Ascending aorta (tissue), 2 donors: ENCODE measurements around the gene PYHIN1. TPM values are rescaled to one million over a fixed set of nuclear protein-coding genes. Genes with fewer than 3 reads are reported as not detected.

Experiments
- DNase-seq, 2 donors: peaks; one replicate each; pipeline ENCODE4 v3.0.0-alpha.2; 2019; ENCODE audit warnings: low spot score in 2 of 2
- H3K27ac ChIP-seq, 2 donors: fragments of 200-600 bp; sonication (generic); one replicate each; pipeline ENCODE4 v1.5.1; 2016 to 2017; ENCODE audit warnings: mild to moderate bottlenecking in 1 of 2
- H3K27me3 ChIP-seq: fragments of 200-600 bp; sonication (generic); one replicate; pipeline ENCODE4 v1.5.1; 2017
- H3K36me3 ChIP-seq, 2 donors: fragments of 200-600 bp; sonication (generic); one replicate each; pipeline ENCODE4 v1.5.1; 2016
- H3K4me1 ChIP-seq, 2 donors: fragments of 200-600 bp; sonication (generic); one replicate each; pipeline ENCODE4 v1.5.1; 2016 to 2017; ENCODE audit warnings: mild to moderate bottlenecking in 1 of 2
- H3K4me3 ChIP-seq, 2 donors: fragments of 200-600 bp; sonication (generic); one replicate each; pipeline ENCODE4 v1.5.1; 2016 to 2017; ENCODE audit warnings: mild to moderate bottlenecking in 1 of 2
- H3K9me3 ChIP-seq, 2 donors: fragments of 200-600 bp; sonication (generic); one replicate each; pipeline ENCODE4 v1.5.1; 2016
- intact Hi-C: fragments of 100-400 bp; cut with DNase I; formaldehyde crosslinking; loops from one replicate; pipeline ENCODE4 v1.15.1; 2023
- total RNA-seq: library from RNA; depleted of rRNA; stranded (reverse); fragments of >200 nt; gene quantifications from one replicate; pipeline ENCODE4 v1.1.0, GENCODE V29; 2016
- TF ChIP-seq, protein P1 (sequence below), 3 experiments: fragments of 200-600 bp in 2 of 3; fragments of 450-650 bp in 1 of 3; sonication (generic) in 2 of 3; IDR thresholded peaks; one replicate each; pipeline ENCODE4 v1.5.1; 2016 to 2019; ENCODE audit warnings: antibody characterized with exemption in 3 of 3, mild to moderate bottlenecking in 1 of 3, moderate library complexity in 1 of 3

Gene PYHIN1
- total RNA-seq, 1 donor from 2014 or later, result 2.8 TPM

DNA sequence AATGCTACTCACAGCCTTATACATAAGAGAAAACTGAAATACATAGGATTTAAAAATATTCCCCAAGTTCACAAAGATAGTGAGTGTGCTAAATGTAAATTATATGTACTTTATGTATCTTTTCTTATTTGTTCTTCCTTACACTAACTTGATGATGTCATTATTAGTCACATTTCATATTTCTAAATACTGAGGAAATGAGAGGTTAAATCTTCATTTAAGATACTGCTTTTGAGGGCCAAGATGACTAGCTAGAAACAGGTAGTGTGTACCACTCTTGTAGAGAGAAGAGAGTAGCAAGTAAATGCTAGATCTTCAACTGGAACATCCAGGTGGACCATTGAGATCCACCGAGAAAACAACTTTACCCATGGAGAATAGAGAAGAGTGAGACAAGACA, 29.8 kb downstream of the PYHIN1 start:
- Histone ChIP-seq H3K9me3 (no peaks in the 10 kb centered on the region), H3K4me1 (no peaks in the 10 kb centered on the region), H3K27ac (no peak overlapping the region), H3K4me3 (no peak overlapping the region), H3K36me3 (no peaks in the 10 kb centered on the region), H3K27me3 (no peaks in the 10 kb centered on the region)
- TF ChIP-seq, protein P1, sequence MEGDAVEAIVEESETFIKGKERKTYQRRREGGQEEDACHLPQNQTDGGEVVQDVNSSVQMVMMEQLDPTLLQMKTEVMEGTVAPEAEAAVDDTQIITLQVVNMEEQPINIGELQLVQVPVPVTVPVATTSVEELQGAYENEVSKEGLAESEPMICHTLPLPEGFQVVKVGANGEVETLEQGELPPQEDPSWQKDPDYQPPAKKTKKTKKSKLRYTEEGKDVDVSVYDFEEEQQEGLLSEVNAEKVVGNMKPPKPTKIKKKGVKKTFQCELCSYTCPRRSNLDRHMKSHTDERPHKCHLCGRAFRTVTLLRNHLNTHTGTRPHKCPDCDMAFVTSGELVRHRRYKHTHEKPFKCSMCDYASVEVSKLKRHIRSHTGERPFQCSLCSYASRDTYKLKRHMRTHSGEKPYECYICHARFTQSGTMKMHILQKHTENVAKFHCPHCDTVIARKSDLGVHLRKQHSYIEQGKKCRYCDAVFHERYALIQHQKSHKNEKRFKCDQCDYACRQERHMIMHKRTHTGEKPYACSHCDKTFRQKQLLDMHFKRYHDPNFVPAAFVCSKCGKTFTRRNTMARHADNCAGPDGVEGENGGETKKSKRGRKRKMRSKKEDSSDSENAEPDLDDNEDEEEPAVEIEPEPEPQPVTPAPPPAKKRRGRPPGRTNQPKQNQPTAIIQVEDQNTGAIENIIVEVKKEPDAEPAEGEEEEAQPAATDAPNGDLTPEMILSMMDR (IDR thresholded peaks at IDR 0.05), result no peak
- intact Hi-C loops, result no loop called here
- no peak for DNase-seq

DNA sequence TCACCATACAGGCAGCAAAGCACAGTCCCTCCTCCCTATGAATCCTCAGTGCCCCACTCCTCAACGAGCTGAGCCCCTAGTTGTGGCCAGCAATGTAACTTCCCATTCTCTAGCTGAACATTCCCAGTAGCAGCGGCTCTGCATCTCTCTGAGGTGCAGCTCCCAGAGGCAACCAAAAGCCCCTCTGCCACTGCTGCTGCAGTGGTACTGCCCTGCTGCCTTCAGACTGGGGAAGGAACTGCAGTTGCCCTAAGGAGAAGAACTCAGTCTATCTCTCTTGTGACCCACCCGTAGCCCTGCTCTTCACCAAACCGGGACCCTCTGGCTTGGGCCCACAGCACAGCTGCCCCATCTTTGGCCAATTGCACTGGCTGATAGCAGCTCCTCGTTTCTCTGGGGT, 31.6 kb downstream of the PYHIN1 start:
- no peak for DNase-seq
- H3K27me3 ChIP-seq, result no peaks in the 10 kb centered on the region
- no peaks in the 10 kb centered on the region for H3K9me3 ChIP-seq
- no peaks in the 10 kb centered on the region for H3K36me3 ChIP-seq
- no peak overlapping the region for H3K27ac ChIP-seq
- no peak overlapping the region for H3K4me3 ChIP-seq
- intact Hi-C loops, result no loop called here
- TF ChIP-seq, protein P1 (IDR thresholded peaks at IDR 0.05), result no peak
- no peaks in the 10 kb centered on the region for H3K4me1 ChIP-seq

GRCh38 chr1:158969166-158969565, 37.8 kb downstream of the PYHIN1 start:
- H3K36me3 ChIP-seq, result no peaks in the 10 kb centered on the region
- TF ChIP-seq, protein P1 (IDR thresholded peaks at IDR 0.05), result no peak
- intact Hi-C loops, result no loop called here
- no peaks in the 10 kb centered on the region for H3K27me3 ChIP-seq
- H3K4me3 ChIP-seq, result no peak overlapping the region
- no peaks in the 10 kb centered on the region for H3K9me3 ChIP-seq
- H3K27ac ChIP-seq, result no peak overlapping the region
- H3K4me1 ChIP-seq, result no peaks in the 10 kb centered on the region
- no peak for DNase-seq

GRCh38 chr1:158969855-158970254, 38.5 kb downstream of the PYHIN1 start:
- intact Hi-C loops, result no loop called here
- Histone ChIP-seq H3K4me3 (no peak overlapping the region), H3K27ac (no peak overlapping the region), H3K4me1 (no peaks in the 10 kb centered on the region), H3K27me3 (no peaks in the 10 kb centered on the region), H3K36me3 (no peaks in the 10 kb centered on the region), H3K9me3 (no peaks in the 10 kb centered on the region)
- TF ChIP-seq, protein P1 (IDR thresholded peaks at IDR 0.05), result no peak
- DNase-seq, result no peak

- Histone ChIP-seq H3K9me3 (no peaks in the 10 kb centered on the region), H3K4me1 (no peaks in the 10 kb centered on the region), H3K27me3 (no peaks in the 10 kb centered on the region), H3K27ac (no peak overlapping the region), H3K36me3 (no peaks in the 10 kb centered on the region), H3K4me3 (no peak overlapping the region)
- no peak for DNase-seq
- TF ChIP-seq, protein P1 (IDR thresholded peaks at IDR 0.05), result no peak
- intact Hi-C loops, result no loop called here
Measured at GRCh38 chr1:158972841-158973240, 41.5 kb downstream of the PYHIN1 start.

- no peak for DNase-seq
- Histone ChIP-seq H3K27ac (no peak overlapping the region), H3K36me3 (no peaks in the 10 kb centered on the region), H3K27me3 (no peaks in the 10 kb centered on the region), H3K4me1 (no peaks in the 10 kb centered on the region), H3K4me3 (no peak overlapping the region), H3K9me3 (no peaks in the 10 kb centered on the region)
- TF ChIP-seq, protein P1 (IDR thresholded peaks at IDR 0.05), result no peak
- intact Hi-C loops, result no loop called here
Measured at GRCh38 chr1:158976219-158976618, 44.9 kb downstream of the PYHIN1 start.
